Keratinocyte (primary cell): ENCODE measurements around the gene CPT1B.

Source experiments
- CTCF ChIP-seq, 3 experiments: IDR thresholded peaks in 1 of 3; conservative IDR thresholded peaks in 1 of 3; optimal IDR thresholded peaks in 1 of 3; 2 replicates in 2 of 3; 3 replicates in 1 of 3; pipeline versions ENCODE3 to v1.5.1; 2011; ENCODE audit warnings: low read length in 3 of 3, mild to moderate bottlenecking in 3 of 3, moderate library complexity in 2 of 3, control low read depth in 1 of 3, inconsistent platforms in 1 of 3; ENCODE audit not compliant: insufficient read depth in 2 of 3; ENCODE audit errors: extremely low read depth in 1 of 3
- EZH2 ChIP-seq: IDR thresholded peaks from one replicate; pipeline ENCODE4 v1.6.1; 2012; ENCODE audit warnings: inconsistent platforms, mild to moderate bottlenecking, low read length, moderate library complexity

GRCh38 chr22:50522806-50523438 is 55.3 kb downstream of the CPT1B start:
- no peak for TF ChIP-seq CTCF (optimal IDR thresholded peaks at IDR 0.05 in 1 of 3, IDR thresholded peaks at IDR 0.05 in 1 of 3, conservative IDR thresholded peaks at IDR 0.05 in 1 of 3; ENCODE audit: extremely low read depth in 1 of 3, insufficient read depth in 2 of 3, low read length in 3 of 3)
- TF ChIP-seq EZH2 = no peak
